GM23338 (cell line): ENCODE data around the gene TIMM17B. TPM values are rescaled to one million over a fixed set of nuclear protein-coding genes. Genes with fewer than 3 reads are reported as not detected.
A peak's percentile ranks its signal among the peaks of the same experiment; 100 is the strongest.

Source experiments
- ATAC-seq: fragments of 200-7000 bp; cut with Tn5 transposase; 3 replicates; pipeline ENCODE4 v1.9.1; 2020
- DNase-seq: peaks from one replicate; pipeline ENCODE4 v3.0.0-alpha.2; 2015; ENCODE audit warnings: low spot score
- H2AFZ ChIP-seq: fragments of 200-600 bp; sonication (generic); 2 replicates; pipeline ENCODE4 v1.8.0; 2016; ENCODE audit warnings: antibody characterized with exemption, mild to moderate bottlenecking, moderate library complexity
- H3F3A ChIP-seq: fragments of 200-600 bp; sonication (generic); replicated peaks from 2 replicates; pipeline ENCODE4 v1.8.0; 2017; ENCODE audit warnings: antibody characterized with exemption, mixed run types, low read depth
- H3K27ac ChIP-seq: fragments of 200-600 bp; sonication (generic); 2 replicates; pipeline ENCODE4 v1.6.1; 2016; ENCODE audit warnings: low read depth
- H3K27me3 ChIP-seq: fragments of 200-600 bp; sonication (generic); 2 replicates; pipeline ENCODE4 v1.8.0; 2016; ENCODE audit warnings: mild to moderate bottlenecking, mixed run types, moderate library complexity; ENCODE audit not compliant: insufficient read depth
- H3K36me3 ChIP-seq: fragments of 200-600 bp; sonication (generic); 2 replicates; pipeline ENCODE4 v1.8.0; 2016; ENCODE audit warnings: mild to moderate bottlenecking; ENCODE audit not compliant: insufficient read depth
- H3K4me1 ChIP-seq: fragments of 200-600 bp; sonication (generic); 2 replicates; pipeline ENCODE4 v1.8.0; 2016; ENCODE audit warnings: mild to moderate bottlenecking, moderate library complexity; ENCODE audit not compliant: insufficient read depth
- H3K4me2 ChIP-seq: fragments of 200-600 bp; sonication (generic); 2 replicates; pipeline ENCODE4 v1.7.1; 2017; ENCODE audit warnings: mixed run types
- H3K4me3 ChIP-seq: fragments of 200-600 bp; sonication (generic); 2 replicates; pipeline ENCODE4 v1.6.1; 2016; ENCODE audit warnings: mixed run types
- H3K79me2 ChIP-seq: fragments of 200-600 bp; sonication (generic); replicated peaks from 2 replicates; pipeline ENCODE4 v1.8.0; 2017; ENCODE audit warnings: mild to moderate bottlenecking; ENCODE audit not compliant: insufficient read depth
- H3K9me2 ChIP-seq: fragments of 200-600 bp; sonication (generic); 2 replicates; pipeline ENCODE4 v1.8.0; 2017; ENCODE audit not compliant: insufficient read depth
- H4K20me1 ChIP-seq: fragments of 200-600 bp; sonication (generic); replicated peaks from 2 replicates; pipeline ENCODE4 v1.8.0; 2017; ENCODE audit warnings: mild to moderate bottlenecking; ENCODE audit not compliant: insufficient read depth
- H3K27ac Mint-ChIP-seq: 2 replicates; pipeline ENCODE4 v1.8.0; 2020; ENCODE audit warnings: inconsistent platforms, mild to moderate bottlenecking, moderate library complexity, mixed read lengths
- H3K27me3 Mint-ChIP-seq: 3 replicates; pipeline ENCODE4 v1.8.0; 2022; ENCODE audit warnings: low read depth, mild to moderate bottlenecking, moderate library complexity, mixed read lengths, inconsistent platforms; ENCODE audit not compliant: insufficient read depth, poor library complexity
- H3K36me3 Mint-ChIP-seq: 3 replicates; pipeline ENCODE4 v1.8.0; 2021; ENCODE audit warnings: low read depth, mild to moderate bottlenecking, inconsistent platforms, moderate library complexity, mixed read lengths
- H3K4me1 Mint-ChIP-seq: 3 replicates; pipeline ENCODE4 v1.8.0; 2020; ENCODE audit warnings: mild to moderate bottlenecking, inconsistent platforms, mixed read lengths
- H3K4me3 Mint-ChIP-seq: 3 replicates; pipeline ENCODE4 v1.8.0; 2021; ENCODE audit warnings: moderate library complexity, mild to moderate bottlenecking, inconsistent platforms, mixed read lengths
- H3K9me3 Mint-ChIP-seq: 3 replicates; pipeline ENCODE4 v1.8.0; 2020; ENCODE audit warnings: moderate library complexity, mild to moderate bottlenecking, inconsistent platforms, mixed read lengths
- CREB1 ChIP-seq: fragments of 250-450 bp; sonication (Bioruptor Pico); IDR thresholded peaks from 2 replicates; pipeline ENCODE4 v1.5.0; 2020; ENCODE audit warnings: low read depth, mild to moderate bottlenecking, moderate library complexity
- CTCF ChIP-seq, 2 experiments: fragments of 200-600 bp in 1 of 2; sonication (generic) in 1 of 2; conservative IDR thresholded peaks; 2 replicates each; pipeline versions ENCODE4 v1.5.1 to v1.6.1; 2016 to 2017; ENCODE audit warnings: antibody characterized with exemption in 2 of 2, low read depth in 2 of 2, mild to moderate bottlenecking in 2 of 2, moderate library complexity in 1 of 2
- ETS1 ChIP-seq: IDR thresholded peaks from 2 replicates; pipeline ENCODE4 v1.6.1; 2016; ENCODE audit warnings: antibody characterized with exemption
- EZH2 ChIP-seq: fragments of 200-600 bp; sonication (generic); IDR thresholded peaks from one replicate; pipeline ENCODE4 v1.8.0; 2017; ENCODE audit warnings: antibody characterized with exemption, mild to moderate bottlenecking, low read depth; ENCODE audit not compliant: unreplicated experiment
- EZH2phosphoT487 ChIP-seq: fragments of 200-600 bp; sonication (generic); IDR thresholded peaks from one replicate; pipeline ENCODE4 v1.8.1; 2018; ENCODE audit warnings: antibody characterized with exemption; ENCODE audit not compliant: unreplicated experiment
- JUNB ChIP-seq: IDR thresholded peaks from one replicate; pipeline ENCODE4 v1.6.1; 2016; ENCODE audit warnings: antibody characterized with exemption; ENCODE audit not compliant: unreplicated experiment
- NANOG ChIP-seq: IDR thresholded peaks from 2 replicates; pipeline ENCODE4 v1.6.1; 2016; ENCODE audit warnings: antibody characterized with exemption, borderline replicate concordance
- POLR2AphosphoS5 ChIP-seq: IDR thresholded peaks from 2 replicates; pipeline ENCODE4 v1.6.1; 2016; ENCODE audit warnings: antibody characterized with exemption, low read depth
- REST ChIP-seq: IDR thresholded peaks from one replicate; pipeline ENCODE4 v1.6.1; 2018; ENCODE audit warnings: antibody characterized with exemption; ENCODE audit not compliant: unreplicated experiment
- STAT1 ChIP-seq: IDR thresholded peaks from one replicate; pipeline ENCODE4 v1.6.1; 2016; ENCODE audit warnings: antibody characterized with exemption; ENCODE audit not compliant: unreplicated experiment
- ZNF114 ChIP-seq: fragments of 250-450 bp; sonication (Bioruptor Pico); IDR thresholded peaks from 2 replicates; pipeline ENCODE4 v1.5.0; 2020; ENCODE audit warnings: mild to moderate bottlenecking, moderate library complexity
- ZNF331 ChIP-seq: fragments of 250-450 bp; sonication (Bioruptor Pico); IDR thresholded peaks from 2 replicates; pipeline ENCODE4 v1.5.0; 2020; ENCODE audit warnings: low read depth, mild to moderate bottlenecking, moderate library complexity
- ZNF462 ChIP-seq: fragments of 250-450 bp; sonication (Bioruptor Pico); IDR thresholded peaks from 2 replicates; pipeline ENCODE4 v1.5.0; 2020; ENCODE audit warnings: mild to moderate bottlenecking, moderate library complexity
- polyA plus RNA-seq: library from polyadenylated mRNA; unstranded; fragments of >200 nt; fragmentation: Nextera tagmentation; extraction: Ambion mirVana; gene quantifications from 2 replicates; pipeline ENCODE4 v1.2.1, GENCODE V29; 2016
- total RNA-seq: library from RNA; depleted of rRNA; stranded (reverse); fragments of >200 nt; shearing (Covaris generic); gene quantifications from 2 replicates; pipeline ENCODE4 v1.2.3, GENCODE V29; 2014

Gene TIMM17B
- total and polyA plus RNA-seq, 2 experiments from 2014 or later, result 67.1 to 147 TPM

GRCh38 chrX:48938721-48939425 lies 41.3 kb upstream of the TIMM17B start:
- no peak for DNase-seq
- Mint-ChIP-seq H3K4me1 (peaks cover 46% of the 10 kb centered on the region), H3K36me3 (peaks cover 55% of the 10 kb centered on the region), H3K4me3 (no peak overlapping the region; the same call in 2 of the 3 replicates), H3K9me3 (no peaks in the 10 kb centered on the region; the same call in 2 of the 3 replicates), H3K27ac (peak overlapping the region; percentile 91), H3K27me3 (peaks cover 8% of the 10 kb centered on the region)
- Histone ChIP-seq H3K4me1 (peaks cover 4% of the 10 kb centered on the region; the same call in 1 of the 2 replicates), H3K4me2 (no peak overlapping the region), H2AFZ (no peak overlapping the region), H3K9me2 (no peaks in the 10 kb centered on the region), H3F3A (no peaks in the 10 kb centered on the region), H3K27ac (0 out of 2 replicates have a peak overlapping the region, but pooled peaks have one; percentile 26), H4K20me1 (no peaks in the 10 kb centered on the region; the same call in 1 of the 2 replicates), H3K79me2 (peaks cover 50% of the 10 kb centered on the region), H3K36me3 (no peaks in the 10 kb centered on the region), H3K4me3 (no peak overlapping the region), H3K27me3 (no peaks in the 10 kb centered on the region)
- no peak for TF ChIP-seq ETS1
- no peak for TF ChIP-seq ZNF331 (CRISPR knock-in tag)
- TF ChIP-seq CREB1, result no peak
- no peak for TF ChIP-seq ZNF462 (CRISPR knock-in tag)
- TF ChIP-seq EZH2, result no peak
- no peak for TF ChIP-seq POLR2AphosphoS5
- no peak for TF ChIP-seq ZNF114 (CRISPR knock-in tag)
- no peak for TF ChIP-seq EZH2phosphoT487
- no peak for TF ChIP-seq REST
- TF ChIP-seq CTCF (conservative IDR thresholded peaks at IDR 0.05; ENCODE audit: low read depth in 2 of 2), result no peak
- no peak for TF ChIP-seq STAT1
- TF ChIP-seq JUNB, result no peak
- TF ChIP-seq NANOG, result no peak
- ATAC-seq, result no peak
